OCI-LY1 (cell line): Measurements from ENCODE around the gene SLC25A10.
A peak's percentile ranks its signal among the peaks of the same experiment; 100 is the strongest.

Source experiments
- H2AFZ ChIP-seq: fragments of 200-600 bp; sonication (generic), shearing (Covaris generic); 2 replicates; pipeline ENCODE4 v1.6.0; 2014; ENCODE audit warnings: antibody characterized with exemption, mild to moderate bottlenecking, low read length
- H3F3A ChIP-seq: fragments of 200-600 bp; sonication (generic), shearing (Covaris generic); 2 replicates; pipeline ENCODE4 v1.6.0; 2014; ENCODE audit warnings: mild to moderate bottlenecking, antibody characterized with exemption, low read length, moderate library complexity; ENCODE audit not compliant: insufficient read depth
- H3K27ac ChIP-seq: fragments of 200-600 bp; sonication (generic); 2 replicates; pipeline ENCODE4 v1.5.1; 2014; ENCODE audit warnings: low read length, mixed run types, mild to moderate bottlenecking, low read depth; ENCODE audit not compliant: poor library complexity, severe bottlenecking
- H3K27me3 ChIP-seq: fragments of 200-600 bp; sonication (generic); 2 replicates; pipeline ENCODE4 v1.6.0; 2014; ENCODE audit warnings: antibody characterized with exemption, mild to moderate bottlenecking, low read length, moderate library complexity; ENCODE audit not compliant: insufficient read depth
- H3K36me3 ChIP-seq: fragments of 200-600 bp; sonication (generic); 2 replicates; pipeline ENCODE4 v1.6.1; 2014; ENCODE audit warnings: mild to moderate bottlenecking, antibody characterized with exemption, low read length, moderate library complexity, mixed read lengths; ENCODE audit not compliant: insufficient read depth
- H3K4me1 ChIP-seq: fragments of 200-600 bp; sonication (generic); 2 replicates; pipeline ENCODE4 v1.5.1; 2014; ENCODE audit warnings: mild to moderate bottlenecking, low read length, moderate library complexity; ENCODE audit not compliant: insufficient read depth, severe bottlenecking
- H3K4me2 ChIP-seq: fragments of 200-600 bp; sonication (generic), shearing (Covaris generic); 2 replicates; pipeline ENCODE4 v1.6.1; 2014; ENCODE audit warnings: low read length
- H3K4me3 ChIP-seq: fragments of 200-600 bp; sonication (generic); 2 replicates; pipeline ENCODE4 v1.5.1; 2014; ENCODE audit warnings: low read length, low read depth, mild to moderate bottlenecking, mixed read lengths; ENCODE audit not compliant: poor library complexity, severe bottlenecking
- H3K79me2 ChIP-seq: fragments of 200-600 bp; shearing (Covaris generic); 2 replicates; pipeline ENCODE4 v1.6.1; 2016; ENCODE audit warnings: mixed run types, low read length, mixed read lengths; ENCODE audit not compliant: insufficient read depth
- H3K9ac ChIP-seq: fragments of 200-600 bp; sonication (generic), shearing (Covaris generic); 2 replicates; pipeline ENCODE4 v1.6.1; 2014; ENCODE audit warnings: mild to moderate bottlenecking, low read length, mixed read lengths
- H3K9me2 ChIP-seq: fragments of 200-600 bp; sonication (generic), shearing (Covaris generic); 2 replicates; pipeline ENCODE4 v1.6.1; 2014; ENCODE audit warnings: low read depth, mild to moderate bottlenecking, low read length, mixed read lengths
- H3K9me3 ChIP-seq: fragments of 200-600 bp; shearing (Covaris generic); 2 replicates; pipeline ENCODE4 v1.6.1; 2014; ENCODE audit warnings: low read length, mixed read lengths
- H4K20me1 ChIP-seq: fragments of 200-600 bp; sonication (generic), shearing (Covaris generic); 2 replicates; pipeline ENCODE4 v1.6.0; 2016; ENCODE audit warnings: mild to moderate bottlenecking, low read length; ENCODE audit not compliant: insufficient read depth
- CTCF ChIP-seq: fragments of 200-600 bp; sonication (generic), shearing (Covaris generic); IDR thresholded peaks from 2 replicates; pipeline ENCODE4 v1.5.1; 2017; ENCODE audit warnings: mild to moderate bottlenecking, antibody characterized with exemption, low read length, moderate library complexity, mixed read lengths
- EZH2 ChIP-seq: fragments of 200-600 bp; sonication (generic), shearing (Covaris generic); IDR thresholded peaks from 2 replicates; pipeline ENCODE4 v1.8.0; 2017; ENCODE audit warnings: borderline replicate concordance, mixed run types, mild to moderate bottlenecking, antibody characterized with exemption, low read length, moderate library complexity, mixed read lengths

The SLC25A10 gene

GRCh38 chr17:81733507-81734404 lies 21.7 kb downstream of the SLC25A10 start:
- Histone ChIP-seq H4K20me1 (no peaks in the 10 kb centered on the region), H3K4me1 (no peaks in the 10 kb centered on the region), H3K4me2 (no peak overlapping the region), H3F3A (no peaks in the 10 kb centered on the region), H3K27ac (no peak overlapping the region), H3K4me3 (no peak overlapping the region), H3K27me3 (peaks cover 3% of the 10 kb centered on the region), H3K9me3 (no peaks in the 10 kb centered on the region), H3K79me2 (no peaks in the 10 kb centered on the region), H2AFZ (no peak overlapping the region), H3K9ac (no peak overlapping the region), H3K9me2 (no peaks in the 10 kb centered on the region), H3K36me3 (no peaks in the 10 kb centered on the region)
- peak; percentile 81 for TF ChIP-seq CTCF
- TF ChIP-seq EZH2, result no peak

- H3K36me3 ChIP-seq, result no peaks in the 10 kb centered on the region
- H3K27ac ChIP-seq, result no peak overlapping the region
- H3K4me3 ChIP-seq, result no peak overlapping the region
- no peaks in the 10 kb centered on the region for H3K4me1 ChIP-seq
- H3F3A ChIP-seq, result no peaks in the 10 kb centered on the region
- H3K27me3 ChIP-seq, result peaks cover 3% of the 10 kb centered on the region
- no peaks in the 10 kb centered on the region for H4K20me1 ChIP-seq
- no peak overlapping the region for H2AFZ ChIP-seq
- no peak overlapping the region for H3K9ac ChIP-seq
- H3K9me2 ChIP-seq, result no peaks in the 10 kb centered on the region
- TF ChIP-seq CTCF (no peak), EZH2 (no peak)
- no peaks in the 10 kb centered on the region for H3K9me3 ChIP-seq
- no peaks in the 10 kb centered on the region for H3K79me2 ChIP-seq
- H3K4me2 ChIP-seq, result no peak overlapping the region
Measured at GRCh38 chr17:81734405-81735263, 22.6 kb downstream of the SLC25A10 start.

GRCh38 chr17:81735264-81736102 lies 23.4 kb downstream of the SLC25A10 start:
- H3K4me2 ChIP-seq, result peak overlapping the region; percentile 31; the same call in 1 of the 2 replicates
- no peak overlapping the region for H2AFZ ChIP-seq
- no peaks in the 10 kb centered on the region for H3K4me1 ChIP-seq
- H3K9me3 ChIP-seq, result no peaks in the 10 kb centered on the region
- H4K20me1 ChIP-seq, result no peaks in the 10 kb centered on the region
- TF ChIP-seq CTCF (no peak), EZH2 (no peak)
- no peaks in the 10 kb centered on the region for H3K79me2 ChIP-seq
- no peak overlapping the region for H3K9ac ChIP-seq
- no peak overlapping the region for H3K4me3 ChIP-seq
- H3K9me2 ChIP-seq, result no peaks in the 10 kb centered on the region
- H3K36me3 ChIP-seq, result no peaks in the 10 kb centered on the region
- no peak overlapping the region for H3K27ac ChIP-seq
- H3K27me3 ChIP-seq, result no peaks in the 10 kb centered on the region; the same call in 1 of the 2 replicates
- no peaks in the 10 kb centered on the region for H3F3A ChIP-seq
